ENCODE results near the gene RNASE13. TPM values are rescaled to one million over a fixed set of nuclear protein-coding genes. Genes with fewer than 3 reads are reported as not detected.

RNASE13 gene
- total RNA-seq, 1 donor from 2014 or later: not detected

GRCh38 chr14:21023174-21023573 lies 11.4 kb downstream of the RNASE13 start:
- Mint-ChIP-seq H3K27me3 (ENCODE audit: unreplicated experiment) (peaks cover 5% of the 10 kb centered on the region), H3K4me3 (ENCODE audit: unreplicated experiment) (peak overlapping the region; percentile 27), H3K27ac (ENCODE audit: unreplicated experiment) (no peak overlapping the region), H3K36me3 (ENCODE audit: unreplicated experiment) (peaks cover 4% of the 10 kb centered on the region), H3K9me3 (ENCODE audit: unreplicated experiment) (peaks cover 7% of the 10 kb centered on the region), H3K4me1 (ENCODE audit: low read depth, unreplicated experiment) (peaks cover 4% of the 10 kb centered on the region)
- no peak for DNase-seq
- no peak for TF ChIP-seq CTCF (IDR thresholded peaks at IDR 0.05; ENCODE audit: partially characterized antibody, unreplicated experiment)

- peak overlapping the region; percentile 27 for H3K4me3 Mint-ChIP-seq (ENCODE audit: unreplicated experiment)
- H3K27me3 Mint-ChIP-seq (ENCODE audit: unreplicated experiment): peaks cover 5% of the 10 kb centered on the region
- H3K4me1 Mint-ChIP-seq (ENCODE audit: low read depth, unreplicated experiment): peaks cover 4% of the 10 kb centered on the region
- H3K27ac Mint-ChIP-seq (ENCODE audit: unreplicated experiment): no peak overlapping the region
- TF ChIP-seq CTCF (IDR thresholded peaks at IDR 0.05; ENCODE audit: partially characterized antibody, unreplicated experiment): no peak
- no peak for DNase-seq
- H3K36me3 Mint-ChIP-seq (ENCODE audit: unreplicated experiment): peaks cover 4% of the 10 kb centered on the region
- peaks cover 7% of the 10 kb centered on the region for H3K9me3 Mint-ChIP-seq (ENCODE audit: unreplicated experiment)
These were observed 11.9 kb downstream of the RNASE13 start for GRCh38 chr14:21022686-21023085.

- H3K4me3 Mint-ChIP-seq (ENCODE audit: unreplicated experiment): no peak overlapping the region
- peaks cover 4% of the 10 kb centered on the region for H3K36me3 Mint-ChIP-seq (ENCODE audit: unreplicated experiment)
- DNase-seq: no peak
- peaks cover 4% of the 10 kb centered on the region for H3K4me1 Mint-ChIP-seq (ENCODE audit: low read depth, unreplicated experiment)
- H3K27ac Mint-ChIP-seq (ENCODE audit: unreplicated experiment): no peak overlapping the region
- peaks cover 8% of the 10 kb centered on the region for H3K9me3 Mint-ChIP-seq (ENCODE audit: unreplicated experiment)
- H3K27me3 Mint-ChIP-seq (ENCODE audit: unreplicated experiment): peaks cover 4% of the 10 kb centered on the region
- no peak for TF ChIP-seq CTCF (IDR thresholded peaks at IDR 0.05; ENCODE audit: partially characterized antibody, unreplicated experiment)
These were observed 13.5 kb downstream of the RNASE13 start for GRCh38 chr14:21020977-21021545.

GRCh38 chr14:21019366-21019765 lies 15.2 kb downstream of the RNASE13 start:
- no peak for TF ChIP-seq CTCF (IDR thresholded peaks at IDR 0.05; ENCODE audit: partially characterized antibody, unreplicated experiment)
- H3K36me3 Mint-ChIP-seq (ENCODE audit: unreplicated experiment): peaks cover 4% of the 10 kb centered on the region
- no peak overlapping the region for H3K4me3 Mint-ChIP-seq (ENCODE audit: unreplicated experiment)
- peaks cover 8% of the 10 kb centered on the region for H3K9me3 Mint-ChIP-seq (ENCODE audit: unreplicated experiment)
- peaks cover 2% of the 10 kb centered on the region for H3K27me3 Mint-ChIP-seq (ENCODE audit: unreplicated experiment)
- DNase-seq: no peak
- peaks cover 4% of the 10 kb centered on the region for H3K4me1 Mint-ChIP-seq (ENCODE audit: low read depth, unreplicated experiment)
- no peak overlapping the region for H3K27ac Mint-ChIP-seq (ENCODE audit: unreplicated experiment)

- no peak overlapping the region for H3K27ac Mint-ChIP-seq (ENCODE audit: unreplicated experiment)
- H3K4me3 Mint-ChIP-seq (ENCODE audit: unreplicated experiment): no peak overlapping the region
- H3K27me3 Mint-ChIP-seq (ENCODE audit: unreplicated experiment): peaks cover 2% of the 10 kb centered on the region
- peaks cover 4% of the 10 kb centered on the region for H3K36me3 Mint-ChIP-seq (ENCODE audit: unreplicated experiment)
- no peak for DNase-seq
- peaks cover 4% of the 10 kb centered on the region for H3K4me1 Mint-ChIP-seq (ENCODE audit: low read depth, unreplicated experiment)
- H3K9me3 Mint-ChIP-seq (ENCODE audit: unreplicated experiment): peaks cover 8% of the 10 kb centered on the region
- TF ChIP-seq CTCF (IDR thresholded peaks at IDR 0.05; ENCODE audit: partially characterized antibody, unreplicated experiment): no peak
These were observed 15.8 kb downstream of the RNASE13 start for GRCh38 chr14:21018781-21019180.

All from glutamatergic neuron (in vitro differentiated cells).